Measurements from ENCODE around the gene AGMO. TPM values are rescaled to one million over a fixed set of nuclear protein-coding genes. Genes with fewer than 3 reads are reported as not detected.
A peak's percentile ranks its signal among the peaks of the same experiment; 100 is the strongest.

AGMO gene
- total and polyA plus RNA-seq, 3 donors from 2014 or later: 13.1 to 52.8 (median 46.6) TPM

GRCh38 chr7:15396210-15397158, 165.3 kb downstream of the AGMO start:
- H3K4me1 ChIP-seq: no peaks in the 10 kb centered on the region
- DNase-seq: peak; percentile 75
- peak overlapping the region; percentile 31 to 43 for H3K4me3 ChIP-seq
- TF ChIP-seq CTCF (IDR thresholded peaks at IDR 0.05) (no peak), POLR2A (IDR thresholded peaks at IDR 0.05) (no peak)
- H3K27ac ChIP-seq: peak overlapping the region in 1 of 2 donors; percentile 29
- H3K27me3 ChIP-seq: no peaks in the 10 kb centered on the region
- WGBS, 2 donors: 72% methylated on average over 23 to 24 of the region's 24 CpGs
- intact Hi-C loops (cut with DNase I; ENCODE audit: low total_unique reads): no loop called here
- no peaks in the 10 kb centered on the region for H3K9me3 ChIP-seq
- no peaks in the 10 kb centered on the region for H3K36me3 ChIP-seq (ENCODE audit: low read depth, missing control alignments)

- Histone ChIP-seq H3K4me1 (no peaks in the 10 kb centered on the region), H3K9me3 (no peaks in the 10 kb centered on the region), H3K4me3 (no peak overlapping the region), H3K27ac (no peak overlapping the region), H3K27me3 (no peaks in the 10 kb centered on the region), H3K36me3 (ENCODE audit: low read depth, missing control alignments) (no peaks in the 10 kb centered on the region)
- TF ChIP-seq POLR2A (IDR thresholded peaks at IDR 0.05) (no peak), CTCF (IDR thresholded peaks at IDR 0.05) (no peak)
- intact Hi-C loops (cut with DNase I; ENCODE audit: low total_unique reads): no loop called here
- DNase-seq: no peak
- 84 to 87% methylated on average over 1 of the region's 1 CpG for WGBS, 2 donors
These were observed 172.7 kb downstream of the AGMO start for GRCh38 chr7:15389073-15389472.

GRCh38 chr7:15378494-15379145, 183.2 kb downstream of the AGMO start:
- H3K4me1 ChIP-seq: no peaks in the 10 kb centered on the region
- TF ChIP-seq CTCF (IDR thresholded peaks at IDR 0.05): no peak
- TF ChIP-seq POLR2A (IDR thresholded peaks at IDR 0.05): no peak
- no peaks in the 10 kb centered on the region for H3K27me3 ChIP-seq
- H3K36me3 ChIP-seq (ENCODE audit: low read depth, missing control alignments): no peaks in the 10 kb centered on the region
- no peak overlapping the region for H3K4me3 ChIP-seq
- DNase-seq: no peak
- H3K27ac ChIP-seq: no peak overlapping the region
- WGBS, 2 donors: 94% methylated on average over 2 of the region's 2 CpGs
- intact Hi-C loops (cut with DNase I; ENCODE audit: low total_unique reads): no loop called here
- H3K9me3 ChIP-seq: no peaks in the 10 kb centered on the region

- intact Hi-C loops (cut with DNase I; ENCODE audit: low total_unique reads): no loop called here
- WGBS, 2 donors: 80 to 81% methylated on average over 2 of the region's 2 CpGs
These were observed 185.2 kb downstream of the AGMO start for GRCh38 chr7:15376600-15376999.

More at GRCh38 chr7:15376600-15376999, 185.2 kb downstream of the AGMO start:
- Histone ChIP-seq H3K4me1 (no peaks in the 10 kb centered on the region), H3K27ac (no peak overlapping the region), H3K4me3 (no peak overlapping the region), H3K9me3 (no peaks in the 10 kb centered on the region), H3K27me3 (no peaks in the 10 kb centered on the region), H3K36me3 (ENCODE audit: low read depth, missing control alignments) (no peaks in the 10 kb centered on the region)
- TF ChIP-seq POLR2A (IDR thresholded peaks at IDR 0.05) (no peak), CTCF (IDR thresholded peaks at IDR 0.05) (no peak)
- no peak for DNase-seq

Data from testis (tissue), 3 donors.